K562 (cell line): ENCODE measurements around the gene TNIP2. TPM values are rescaled to one million over a fixed set of nuclear protein-coding genes. Genes with fewer than 3 reads are reported as not detected.
A peak's percentile ranks its signal among the peaks of the same experiment; 100 is the strongest.

Experiments used
- DPF2 ChIP-seq: fragments of 450-650 bp; IDR thresholded peaks from 2 replicates; pipeline ENCODE4 v1.6.1; 2016
- FOXJ3 ChIP-seq: sonication (generic); formaldehyde crosslinking; IDR thresholded peaks from 2 replicates; pipeline ENCODE4 v1.4.0; 2020; ENCODE audit warnings: mild to moderate bottlenecking, missing genetic modification reagents
- FOXP1 ChIP-seq: sonication (generic); formaldehyde crosslinking; IDR thresholded peaks from 2 replicates; pipeline ENCODE4 v1.8.0; 2022; ENCODE audit warnings: mild to moderate bottlenecking, missing genetic modification reagents
- GABPB1 ChIP-seq: sonication (generic); formaldehyde crosslinking; IDR thresholded peaks from 2 replicates; pipeline ENCODE4 v1.8.0; 2022; ENCODE audit warnings: mild to moderate bottlenecking, missing genetic modification reagents
- HMGN3 ChIP-seq: IDR thresholded peaks from 2 replicates; pipeline ENCODE4 v1.6.1; 2011; ENCODE audit warnings: borderline replicate concordance, low read depth, mild to moderate bottlenecking, mixed read lengths, low read length; ENCODE audit not compliant: insufficient read length; ENCODE audit errors: extremely low read depth
- JUN ChIP-seq, 2 experiments: sonication (generic) in 1 of 2; formaldehyde crosslinking in 1 of 2; IDR thresholded peaks; 2 replicates each; pipeline versions ENCODE4 v1.6.1 to v1.8.0; 2012 to 2022; ENCODE audit warnings: borderline replicate concordance in 2 of 2, mild to moderate bottlenecking in 2 of 2, improper control_type of control experiment in 1 of 2, low read depth in 1 of 2, low read length in 1 of 2, missing genetic modification reagents in 1 of 2
- MTA3 ChIP-seq: fragments of 450-650 bp; formaldehyde crosslinking; IDR thresholded peaks from 2 replicates; pipeline ENCODE4 v1.6.1; 2017; ENCODE audit warnings: mild to moderate bottlenecking, borderline replicate concordance
- NFRKB ChIP-seq: fragments of 450-650 bp; IDR thresholded peaks from 2 replicates; pipeline ENCODE4 v1.6.1; 2016; ENCODE audit warnings: low read depth
- PRPF4 ChIP-seq: fragments of 200-400 bp; formaldehyde crosslinking; IDR thresholded peaks from one replicate; pipeline ENCODE4 v1.6.1; 2017; ENCODE audit warnings: low read length, low read depth, mild to moderate bottlenecking; ENCODE audit not compliant: insufficient read depth, poor library complexity, severe bottlenecking
- RBFOX2 ChIP-seq: fragments of 200-400 bp; formaldehyde crosslinking; IDR thresholded peaks from 2 replicates; pipeline ENCODE4 v1.6.1; 2017; ENCODE audit warnings: low read depth, mild to moderate bottlenecking, low read length, moderate library complexity
- RFX1 ChIP-seq: fragments of 450-650 bp; IDR thresholded peaks from 2 replicates; pipeline ENCODE4 v1.6.1; 2016; ENCODE audit warnings: mild to moderate bottlenecking, moderate library complexity
- SMAD1 ChIP-seq: fragments of 150-350 bp; IDR thresholded peaks from 2 replicates; pipeline ENCODE4 v1.6.1; 2014; ENCODE audit warnings: low read length, low read depth; ENCODE audit not compliant: partially characterized antibody
- ZEB2 ChIP-seq: fragments of 450-650 bp; IDR thresholded peaks from 2 replicates; pipeline ENCODE4 v1.6.1; 2016
- ZFP30 ChIP-seq: fragments of 250-450 bp; sonication (Bioruptor Pico); IDR thresholded peaks from 2 replicates; pipeline ENCODE4 v1.8.0; 2022; ENCODE audit warnings: moderate library complexity, mild to moderate bottlenecking, inconsistent platforms, borderline replicate concordance
- ZNF586 ChIP-seq: fragments of 450-650 bp; formaldehyde crosslinking; conservative IDR thresholded peaks from 2 replicates; pipeline ENCODE4 v1.4.0; 2020; ENCODE audit warnings: mild to moderate bottlenecking, moderate library complexity
- polyA plus RNA-seq, 8 experiments: library from polyadenylated mRNA; depleted of rRNA in 4 of 8; stranded (reverse) in 5 of 8; unstranded in 3 of 8; fragments of >200 nt; fragmentation: Nextera tagmentation in 2 of 8; fragmentation: Illumina TruSeq in 1 of 8; extraction: Ambion mirVana in 2 of 8; extraction: Trizol in 1 of 8; gene quantifications; 2 replicates each; pipeline versions ENCODE4 v1.2.1 to v1.2.3, GENCODE V29; 2011 to 2014; ENCODE audit warnings: inconsistent platforms in 1 of 8, missing spikeins in 1 of 8
- total RNA-seq, 7 experiments: library from RNA; depleted of rRNA in 6 of 7; stranded (reverse); fragments of >200 nt in 6 of 7; fragmentation: Illumina TruSeq in 2 of 7; extraction: Trizol in 2 of 7; gene quantifications; 2 replicates each; pipeline versions ENCODE4 v1.2.1 to v1.2.3, GENCODE V29; 2011 to 2021; ENCODE audit warnings: low replicate concordance in 1 of 7
- TF ChIP-seq, protein P1 (sequence below): fragments of 250-450 bp; sonication (Bioruptor Pico); IDR thresholded peaks from 2 replicates; pipeline ENCODE4 v1.8.0; 2021; ENCODE audit warnings: moderate library complexity, mild to moderate bottlenecking, inconsistent platforms
- TF ChIP-seq, protein P2 (sequence below): fragments of 200-800 bp; sonication (Bioruptor generic); IDR thresholded peaks from 2 replicates; pipeline ENCODE4 v1.6.1; 2017; ENCODE audit warnings: missing genetic modification characterization, missing compliant biosample characterization
- TF ChIP-seq, protein P3 (sequence below): sonication (generic); formaldehyde crosslinking; IDR thresholded peaks from 2 replicates; pipeline ENCODE4 v1.8.1; 2023; ENCODE audit warnings: mild to moderate bottlenecking, missing genetic modification reagents
- TF ChIP-seq, protein P4 (sequence below), 2 experiments: IDR thresholded peaks; 2 replicates each; pipeline ENCODE4 v1.6.1; 2012; ENCODE audit warnings: improper control_type of control experiment in 2 of 2, low read depth in 2 of 2, low read length in 2 of 2, borderline replicate concordance in 1 of 2

Gene TNIP2
- total and polyA plus RNA-seq, 9 of the 15 experiments (the other 6 are each of a cell fraction or from before 2014, with no cell fraction given), result 0.61 to 42.6 (median 19.5) TPM

DNA sequence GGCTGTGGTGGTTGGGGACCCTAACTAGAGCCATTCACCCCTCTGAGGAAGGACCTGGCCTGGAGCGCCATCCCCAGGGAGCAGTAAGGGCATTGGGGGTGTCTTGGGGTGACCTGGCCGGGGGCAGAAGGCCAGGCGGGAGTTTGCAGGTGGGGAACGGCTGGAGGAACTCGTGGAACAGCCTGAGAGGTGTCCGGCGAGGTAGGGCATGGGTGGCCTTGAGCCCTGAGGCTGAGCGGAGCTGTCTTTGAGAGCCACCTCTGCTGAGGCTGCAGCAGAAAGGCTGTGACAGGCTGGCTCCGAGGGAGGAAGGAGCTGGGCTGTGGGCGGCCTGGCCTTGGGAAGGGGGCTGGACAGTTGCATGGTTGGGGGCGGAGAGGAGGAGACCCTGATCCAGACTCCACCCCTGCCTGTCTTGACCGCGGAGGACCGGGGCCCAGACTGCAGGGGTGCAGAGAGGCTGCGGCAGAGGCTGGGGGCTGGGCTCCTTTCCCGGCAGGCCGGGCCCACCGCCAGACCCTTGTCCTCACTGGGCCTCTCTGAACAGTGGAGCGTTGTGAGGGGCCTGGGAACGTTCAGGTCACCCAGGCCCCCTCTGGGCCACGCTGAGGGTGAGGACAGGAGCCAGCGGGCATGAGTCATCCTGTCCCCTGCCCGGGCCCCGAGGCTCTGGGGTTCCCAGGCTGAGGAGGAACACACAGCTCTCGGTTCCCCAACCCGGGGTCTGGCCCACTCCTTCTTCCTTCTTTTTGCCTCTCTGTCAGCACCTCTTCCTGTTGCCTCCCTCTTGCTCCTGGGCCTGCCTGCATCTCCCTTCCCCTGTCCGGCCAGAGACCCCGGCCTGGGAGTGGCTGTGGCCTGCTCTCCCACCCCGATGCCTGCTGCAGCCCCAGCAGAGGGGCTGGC is 44.8 kb upstream of the TNIP2 start (continued):
- TF ChIP-seq ZNF586 (CRISPR knock-in tag) (no peak), NFRKB (no peak), SMAD1 (no peak), JUN (IDR thresholded peaks at IDR 0.05; ENCODE audit: borderline replicate concordance, low read depth, low read length) (peak; percentile 50; the same call in 1 of the 2 replicates), JUN (CRISPR knock-in tag; IDR thresholded peaks at IDR 0.05; ENCODE audit: borderline replicate concordance) (no peak), FOXJ3 (no peak), PRPF4 (no peak), RBFOX2 (no peak; the same call in 1 of the 2 replicates), RFX1 (no peak), GABPB1 (CRISPR knock-in tag) (0 out of 2 replicates have a peak, but pooled peaks have one; percentile 33), ZFP30 (CRISPR knock-in tag) (no peak), FOXP1 (CRISPR knock-in tag) (no peak), ZEB2 (no peak), HMGN3 (peak; percentile 23), DPF2 (peak; percentile 18; the same call in 1 of the 2 replicates), MTA3 (no peak)
- TF ChIP-seq, protein P1, sequence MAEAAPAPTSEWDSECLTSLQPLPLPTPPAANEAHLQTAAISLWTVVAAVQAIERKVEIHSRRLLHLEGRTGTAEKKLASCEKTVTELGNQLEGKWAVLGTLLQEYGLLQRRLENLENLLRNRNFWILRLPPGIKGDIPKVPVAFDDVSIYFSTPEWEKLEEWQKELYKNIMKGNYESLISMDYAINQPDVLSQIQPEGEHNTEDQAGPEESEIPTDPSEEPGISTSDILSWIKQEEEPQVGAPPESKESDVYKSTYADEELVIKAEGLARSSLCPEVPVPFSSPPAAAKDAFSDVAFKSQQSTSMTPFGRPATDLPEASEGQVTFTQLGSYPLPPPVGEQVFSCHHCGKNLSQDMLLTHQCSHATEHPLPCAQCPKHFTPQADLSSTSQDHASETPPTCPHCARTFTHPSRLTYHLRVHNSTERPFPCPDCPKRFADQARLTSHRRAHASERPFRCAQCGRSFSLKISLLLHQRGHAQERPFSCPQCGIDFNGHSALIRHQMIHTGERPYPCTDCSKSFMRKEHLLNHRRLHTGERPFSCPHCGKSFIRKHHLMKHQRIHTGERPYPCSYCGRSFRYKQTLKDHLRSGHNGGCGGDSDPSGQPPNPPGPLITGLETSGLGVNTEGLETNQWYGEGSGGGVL, result no peak
- TF ChIP-seq, protein P2, sequence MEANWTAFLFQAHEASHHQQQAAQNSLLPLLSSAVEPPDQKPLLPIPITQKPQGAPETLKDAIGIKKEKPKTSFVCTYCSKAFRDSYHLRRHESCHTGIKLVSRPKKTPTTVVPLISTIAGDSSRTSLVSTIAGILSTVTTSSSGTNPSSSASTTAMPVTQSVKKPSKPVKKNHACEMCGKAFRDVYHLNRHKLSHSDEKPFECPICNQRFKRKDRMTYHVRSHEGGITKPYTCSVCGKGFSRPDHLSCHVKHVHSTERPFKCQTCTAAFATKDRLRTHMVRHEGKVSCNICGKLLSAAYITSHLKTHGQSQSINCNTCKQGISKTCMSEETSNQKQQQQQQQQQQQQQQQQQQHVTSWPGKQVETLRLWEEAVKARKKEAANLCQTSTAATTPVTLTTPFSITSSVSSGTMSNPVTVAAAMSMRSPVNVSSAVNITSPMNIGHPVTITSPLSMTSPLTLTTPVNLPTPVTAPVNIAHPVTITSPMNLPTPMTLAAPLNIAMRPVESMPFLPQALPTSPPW, result peak; percentile 42; the same call in 1 of the 2 replicates
- TF ChIP-seq, protein P3, sequence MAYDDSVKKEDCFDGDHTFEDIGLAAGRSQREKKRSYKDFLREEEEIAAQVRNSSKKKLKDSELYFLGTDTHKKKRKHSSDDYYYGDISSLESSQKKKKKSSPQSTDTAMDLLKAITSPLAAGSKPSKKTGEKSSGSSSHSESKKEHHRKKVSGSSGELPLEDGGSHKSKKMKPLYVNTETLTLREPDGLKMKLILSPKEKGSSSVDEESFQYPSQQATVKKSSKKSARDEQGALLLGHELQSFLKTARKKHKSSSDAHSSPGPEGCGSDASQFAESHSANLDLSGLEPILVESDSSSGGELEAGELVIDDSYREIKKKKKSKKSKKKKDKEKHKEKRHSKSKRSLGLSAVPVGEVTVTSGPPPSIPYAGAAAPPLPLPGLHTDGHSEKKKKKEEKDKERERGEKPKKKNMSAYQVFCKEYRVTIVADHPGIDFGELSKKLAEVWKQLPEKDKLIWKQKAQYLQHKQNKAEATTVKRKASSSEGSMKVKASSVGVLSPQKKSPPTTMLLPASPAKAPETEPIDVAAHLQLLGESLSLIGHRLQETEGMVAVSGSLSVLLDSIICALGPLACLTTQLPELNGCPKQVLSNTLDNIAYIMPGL (CRISPR knock-in tag), result no peak
- TF ChIP-seq, protein P4, sequence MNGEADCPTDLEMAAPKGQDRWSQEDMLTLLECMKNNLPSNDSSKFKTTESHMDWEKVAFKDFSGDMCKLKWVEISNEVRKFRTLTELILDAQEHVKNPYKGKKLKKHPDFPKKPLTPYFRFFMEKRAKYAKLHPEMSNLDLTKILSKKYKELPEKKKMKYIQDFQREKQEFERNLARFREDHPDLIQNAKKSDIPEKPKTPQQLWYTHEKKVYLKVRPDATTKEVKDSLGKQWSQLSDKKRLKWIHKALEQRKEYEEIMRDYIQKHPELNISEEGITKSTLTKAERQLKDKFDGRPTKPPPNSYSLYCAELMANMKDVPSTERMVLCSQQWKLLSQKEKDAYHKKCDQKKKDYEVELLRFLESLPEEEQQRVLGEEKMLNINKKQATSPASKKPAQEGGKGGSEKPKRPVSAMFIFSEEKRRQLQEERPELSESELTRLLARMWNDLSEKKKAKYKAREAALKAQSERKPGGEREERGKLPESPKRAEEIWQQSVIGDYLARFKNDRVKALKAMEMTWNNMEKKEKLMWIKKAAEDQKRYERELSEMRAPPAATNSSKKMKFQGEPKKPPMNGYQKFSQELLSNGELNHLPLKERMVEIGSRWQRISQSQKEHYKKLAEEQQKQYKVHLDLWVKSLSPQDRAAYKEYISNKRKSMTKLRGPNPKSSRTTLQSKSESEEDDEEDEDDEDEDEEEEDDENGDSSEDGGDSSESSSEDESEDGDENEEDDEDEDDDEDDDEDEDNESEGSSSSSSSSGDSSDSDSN (IDR thresholded peaks at IDR 0.05; ENCODE audit: borderline replicate concordance in 1 of 2, low read depth in 2 of 2, low read length in 2 of 2), result 0 out of 4 replicates have a peak, but pooled peaks of 1 of the 2 experiments have one; percentile 40
